HEK293T (cell line): ENCODE data around the gene KRTAP4-6.
"Not testable (repeated sequence)": the region's sequence is repeated elsewhere in the genome, so short reads cannot be mapped to it uniquely, and the experiment has no call there.

Experiments
- CTCF ChIA-PET: fragments of 350-600 bp; formaldehyde crosslinking; extraction: SDS; loops from one replicate; lab custom pipeline; 2021; ENCODE audit warnings: antibody characterized with exemption, inconsistent platforms; lab: Yijun Ruan, JAX
- POLR2A ChIA-PET: fragments of 350-600 bp; formaldehyde crosslinking; extraction: SDS; loops from one replicate; lab custom pipeline; 2020; ENCODE audit warnings: antibody characterized with exemption, inconsistent platforms; lab: Yijun Ruan, JAX
- DNase-seq: peaks from one replicate; pipeline ENCODE4 v3.0.0; 2012; ENCODE audit warnings: mixed read lengths; ENCODE audit errors: extremely low spot score
- ARNT ChIP-seq: fragments of 450-650 bp; IDR thresholded peaks from 2 replicates; pipeline ENCODE4 v1.6.1; 2017; ENCODE audit warnings: mild to moderate bottlenecking
- BHLHE40 ChIP-seq: fragments of 450-650 bp; IDR thresholded peaks from 2 replicates; pipeline ENCODE4 v1.6.1; 2016; ENCODE audit warnings: mild to moderate bottlenecking, moderate library complexity, borderline replicate concordance
- CTBP1 ChIP-seq: fragments of 450-650 bp; IDR thresholded peaks from 2 replicates; pipeline ENCODE4 v1.6.1; 2016; ENCODE audit warnings: borderline replicate concordance
- ELF4 ChIP-seq: fragments of 450-650 bp; IDR thresholded peaks from 2 replicates; pipeline ENCODE4 v1.6.1; 2017; ENCODE audit warnings: antibody characterized with exemption
- FOXA1 ChIP-seq: fragments of 450-650 bp; IDR thresholded peaks from 2 replicates; pipeline ENCODE4 v1.6.1; 2016; ENCODE audit warnings: mild to moderate bottlenecking
- FOXK2 ChIP-seq: fragments of 450-650 bp; IDR thresholded peaks from 2 replicates; pipeline ENCODE4 v1.6.1; 2016; ENCODE audit warnings: mild to moderate bottlenecking
- FOXM1 ChIP-seq: fragments of 450-650 bp; IDR thresholded peaks from 2 replicates; pipeline ENCODE4 v1.6.1; 2017; ENCODE audit warnings: mild to moderate bottlenecking, borderline replicate concordance
- HDGF ChIP-seq: fragments of 450-650 bp; IDR thresholded peaks from 2 replicates; pipeline ENCODE4 v1.6.1; 2017; ENCODE audit warnings: antibody characterized with exemption, borderline replicate concordance
- L3MBTL2 ChIP-seq: fragments of 450-650 bp; conservative IDR thresholded peaks from 2 replicates; pipeline ENCODE4 v1.6.1; 2016; ENCODE audit warnings: mild to moderate bottlenecking
- LEF1 ChIP-seq: fragments of 450-650 bp; IDR thresholded peaks from 2 replicates; pipeline ENCODE4 v1.6.1; 2017; ENCODE audit warnings: mild to moderate bottlenecking, borderline replicate concordance
- NFRKB ChIP-seq: fragments of 450-650 bp; IDR thresholded peaks from 2 replicates; pipeline ENCODE4 v1.6.1; 2016; ENCODE audit warnings: mild to moderate bottlenecking, moderate library complexity
- SP1 ChIP-seq: fragments of 450-650 bp; IDR thresholded peaks from 2 replicates; pipeline ENCODE4 v1.6.1; 2017
- SUZ12 ChIP-seq: fragments of 450-650 bp; IDR thresholded peaks from 2 replicates; pipeline ENCODE4 v1.6.1; 2016; ENCODE audit warnings: mild to moderate bottlenecking
- TARDBP ChIP-seq: fragments of 450-650 bp; IDR thresholded peaks from 2 replicates; pipeline ENCODE4 v1.6.1; 2016
- ZNF384 ChIP-seq: fragments of 450-650 bp; IDR thresholded peaks from 2 replicates; pipeline ENCODE4 v1.6.1; 2016
- TF ChIP-seq, protein P1 (sequence below): fragments of 450-650 bp; IDR thresholded peaks from 2 replicates; pipeline ENCODE4 v1.6.1; 2016

Gene KRTAP4-6

DNA sequence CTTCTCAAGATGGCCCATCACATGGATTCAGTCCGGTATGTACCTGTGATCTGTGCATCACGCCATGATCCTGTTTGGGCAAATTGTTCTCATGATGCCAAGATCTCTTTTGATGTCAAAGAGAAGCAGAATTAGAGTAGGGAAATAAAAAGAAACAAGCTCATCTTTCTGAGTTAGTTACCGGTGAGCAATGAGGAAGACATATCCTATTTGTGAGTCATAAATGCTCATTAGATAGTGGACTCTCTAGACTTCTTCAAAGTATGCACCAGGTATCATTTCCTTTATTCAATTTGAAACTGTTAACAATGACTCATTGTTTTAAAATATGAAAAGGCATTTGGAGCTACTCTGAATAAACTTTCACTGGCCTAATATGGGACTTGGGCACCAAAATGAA is 8.4 kb downstream of the KRTAP4-6 start:
- ChIA-PET CTCF (no interaction called here), POLR2A (no interaction called here)
- no peak for TF ChIP-seq ARNT
- TF ChIP-seq FOXA1 = no peak
- TF ChIP-seq SP1 = no peak
- TF ChIP-seq, protein P1, sequence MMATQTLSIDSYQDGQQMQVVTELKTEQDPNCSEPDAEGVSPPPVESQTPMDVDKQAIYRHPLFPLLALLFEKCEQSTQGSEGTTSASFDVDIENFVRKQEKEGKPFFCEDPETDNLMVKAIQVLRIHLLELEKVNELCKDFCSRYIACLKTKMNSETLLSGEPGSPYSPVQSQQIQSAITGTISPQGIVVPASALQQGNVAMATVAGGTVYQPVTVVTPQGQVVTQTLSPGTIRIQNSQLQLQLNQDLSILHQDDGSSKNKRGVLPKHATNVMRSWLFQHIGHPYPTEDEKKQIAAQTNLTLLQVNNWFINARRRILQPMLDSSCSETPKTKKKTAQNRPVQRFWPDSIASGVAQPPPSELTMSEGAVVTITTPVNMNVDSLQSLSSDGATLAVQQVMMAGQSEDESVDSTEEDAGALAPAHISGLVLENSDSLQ = no peak
- no peak for TF ChIP-seq LEF1
- TF ChIP-seq ELF4 = no peak
- no peak for DNase-seq

DNA sequence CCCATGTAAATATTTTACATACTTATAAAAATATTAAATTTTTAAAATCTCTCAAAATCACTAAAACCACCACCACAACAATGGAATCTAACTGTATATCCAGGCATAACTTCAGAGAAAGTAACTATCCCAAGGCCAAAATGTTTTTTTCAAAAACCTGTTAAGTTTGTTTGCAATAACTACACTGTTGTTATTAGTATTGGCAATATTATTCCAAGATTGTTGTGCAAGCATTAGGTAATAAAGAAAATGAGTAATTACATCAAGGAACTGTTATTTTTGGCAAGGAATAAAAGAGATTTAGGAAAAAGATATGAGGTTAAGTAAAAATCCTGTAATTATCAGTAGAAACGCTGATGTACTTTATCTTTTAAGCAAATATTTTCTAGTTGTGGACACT is 13.0 kb downstream of the KRTAP4-6 start:
- DNase-seq = no peak
- no peak for TF ChIP-seq ZNF384
- no peak for TF ChIP-seq ARNT
- no peak for TF ChIP-seq FOXM1
- TF ChIP-seq, protein P1 = no peak
- no peak for TF ChIP-seq LEF1
- no peak for TF ChIP-seq FOXA1
- TF ChIP-seq ELF4 = no peak
- TF ChIP-seq BHLHE40 = no peak
- no peak for TF ChIP-seq TARDBP
- no peak for TF ChIP-seq L3MBTL2
- no peak for TF ChIP-seq NFRKB
- TF ChIP-seq SUZ12 = no peak
- TF ChIP-seq SP1 = no peak
- no peak for TF ChIP-seq FOXK2
- no peak for TF ChIP-seq CTBP1
- POLR2A ChIA-PET = no interaction called here
- CTCF ChIA-PET = no interaction called here

DNA sequence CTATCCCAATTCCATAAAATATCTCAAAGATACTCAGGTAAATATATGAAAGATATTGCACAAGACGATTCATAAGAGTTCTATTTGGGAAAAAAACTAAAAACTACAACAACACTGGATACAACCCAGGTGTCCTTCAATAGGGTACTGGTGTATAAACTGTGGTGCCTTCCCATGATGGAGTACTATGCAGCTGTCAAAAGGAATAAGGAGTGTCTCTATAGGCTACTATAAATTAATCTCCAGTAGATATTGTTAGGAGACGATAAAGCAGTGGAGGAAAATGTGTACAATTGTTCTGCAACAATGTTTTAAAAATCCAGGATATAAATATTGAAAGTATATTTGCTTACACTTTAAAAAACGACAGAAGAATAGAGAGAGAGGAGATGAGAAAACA is 13.9 kb downstream of the KRTAP4-6 start:
- POLR2A ChIA-PET = no interaction called here
- DNase-seq = no peak
- TF ChIP-seq SP1 (no peak), FOXA1 (no peak), LEF1 (no peak), ARNT (no peak), ZNF384 (no peak), HDGF (no peak), NFRKB (no peak), SUZ12 (no peak), FOXM1 (no peak), TARDBP (no peak)
- CTCF ChIA-PET = no interaction called here

DNA sequence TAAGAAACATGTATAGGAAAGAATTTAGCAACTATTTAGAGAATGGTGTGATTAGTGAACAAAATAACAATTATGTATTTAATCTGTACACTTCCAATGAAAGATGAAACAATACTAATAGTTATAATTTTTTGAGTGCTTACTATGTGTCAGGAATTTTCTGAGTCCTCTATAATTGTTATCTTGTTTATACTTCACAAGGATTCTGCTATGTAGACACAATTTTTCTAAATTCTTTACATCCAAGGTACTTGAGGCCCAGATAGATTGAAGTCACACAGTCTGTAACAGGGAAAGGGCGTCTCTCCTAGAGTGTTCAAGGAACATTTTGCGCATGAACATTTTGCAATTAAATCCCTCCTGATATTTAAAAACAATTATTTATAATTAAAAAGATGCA is 15.3 kb downstream of the KRTAP4-6 start:
- DNase-seq = no peak
- POLR2A ChIA-PET = no interaction called here
- CTCF ChIA-PET = no interaction called here
- TF ChIP-seq SUZ12 (no peak), CTBP1 (no peak), TARDBP (no peak), ELF4 (no peak), LEF1 (no peak), FOXK2 (no peak), FOXA1 (no peak), HDGF (no peak), SP1 (no peak), ZNF384 (no peak), BHLHE40 (no peak), ARNT (no peak), L3MBTL2 (no peak), NFRKB (no peak), FOXM1 (no peak)
- TF ChIP-seq, protein P1 = no peak

DNA sequence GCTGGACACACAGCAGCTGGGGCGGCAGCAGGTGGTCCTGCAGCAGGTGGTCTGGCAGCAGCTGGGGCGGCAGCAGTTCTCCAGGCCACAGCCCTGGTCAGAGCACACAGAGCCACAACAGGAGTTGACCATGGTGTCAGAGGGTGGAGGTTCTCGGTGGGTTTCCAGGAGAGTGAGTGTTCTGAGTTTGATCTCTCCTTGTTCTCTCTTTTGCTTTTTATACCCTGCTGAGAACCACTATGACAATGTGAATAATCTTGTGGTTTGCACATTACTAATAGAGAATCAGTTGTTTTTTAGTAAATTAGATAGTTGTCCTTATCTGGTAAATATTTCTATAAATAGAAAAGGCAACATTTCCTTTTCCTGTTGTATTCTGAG is 16.4 kb downstream of the KRTAP4-6 start, which contains the start of gene KRTAP4-12:
Gene KRTAP4-12 (minus strand): TSS at position 192 of the 381 bp plus-strand sequence. CDS start 60 bp downstream, at position 132.
- CTCF ChIA-PET, DNase-seq, POLR2A ChIA-PET: not testable (repeated sequence)

DNA sequence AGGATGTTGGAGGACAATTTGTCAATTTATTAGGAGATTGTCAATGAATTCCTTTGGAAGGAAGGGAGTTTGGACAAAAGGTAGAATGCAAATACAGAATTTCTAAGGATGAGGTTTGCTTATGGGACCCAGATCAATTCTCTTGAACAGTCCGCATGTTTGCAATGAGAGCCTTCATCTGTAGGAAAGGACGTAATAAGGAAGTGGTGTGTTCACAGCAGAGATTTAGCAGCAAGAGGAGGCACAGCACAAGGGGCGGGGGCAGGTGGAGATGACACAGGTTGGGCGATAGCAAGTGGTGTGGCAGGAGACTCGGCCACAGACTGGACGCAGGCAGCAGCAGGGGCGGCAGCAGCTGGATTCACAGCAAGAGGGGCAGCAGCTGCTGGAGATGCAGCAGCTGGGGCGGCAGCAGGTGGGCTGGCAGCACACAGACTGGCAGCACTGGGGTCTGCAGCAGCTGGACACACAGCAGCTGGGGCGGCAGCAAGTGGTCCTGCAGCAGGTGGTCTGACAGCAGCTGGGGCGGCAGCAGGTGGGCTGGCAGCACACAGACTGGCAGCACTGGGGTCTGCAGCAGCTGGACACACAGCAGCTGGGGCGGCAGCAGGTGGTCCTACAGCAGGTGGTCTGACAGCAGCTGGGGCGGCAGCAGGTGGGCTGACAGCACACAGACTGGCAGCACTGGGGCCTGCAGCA is 16.9 kb downstream of the KRTAP4-6 start:
- DNase-seq, POLR2A ChIA-PET, CTCF ChIA-PET: not testable (repeated sequence)

DNA sequence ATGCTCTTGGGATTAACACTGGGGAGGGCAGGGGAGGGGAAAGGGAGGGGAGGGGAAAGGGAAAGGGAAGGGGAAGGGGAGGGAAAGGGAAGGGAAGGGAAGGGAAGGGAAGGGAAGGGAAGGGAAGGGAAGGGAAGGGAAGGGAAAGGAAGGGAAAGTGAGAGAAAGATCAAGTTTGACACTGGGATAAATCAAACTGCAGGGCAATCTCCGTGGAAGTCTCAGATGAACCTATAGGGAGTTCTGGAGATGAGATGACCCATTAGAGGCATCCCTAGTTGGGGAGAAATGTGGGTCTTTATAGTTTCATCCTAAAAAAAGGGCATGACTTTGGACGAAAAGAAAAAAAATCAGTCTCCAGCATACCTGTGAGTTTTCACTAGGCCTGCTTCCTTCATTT is 18.6 kb downstream of the KRTAP4-6 start:
- CTCF ChIA-PET = no interaction called here
- no peak for DNase-seq
- TF ChIP-seq ARNT (no peak), FOXA1 (no peak), L3MBTL2 (no peak)
- POLR2A ChIA-PET = no interaction called here

DNA sequence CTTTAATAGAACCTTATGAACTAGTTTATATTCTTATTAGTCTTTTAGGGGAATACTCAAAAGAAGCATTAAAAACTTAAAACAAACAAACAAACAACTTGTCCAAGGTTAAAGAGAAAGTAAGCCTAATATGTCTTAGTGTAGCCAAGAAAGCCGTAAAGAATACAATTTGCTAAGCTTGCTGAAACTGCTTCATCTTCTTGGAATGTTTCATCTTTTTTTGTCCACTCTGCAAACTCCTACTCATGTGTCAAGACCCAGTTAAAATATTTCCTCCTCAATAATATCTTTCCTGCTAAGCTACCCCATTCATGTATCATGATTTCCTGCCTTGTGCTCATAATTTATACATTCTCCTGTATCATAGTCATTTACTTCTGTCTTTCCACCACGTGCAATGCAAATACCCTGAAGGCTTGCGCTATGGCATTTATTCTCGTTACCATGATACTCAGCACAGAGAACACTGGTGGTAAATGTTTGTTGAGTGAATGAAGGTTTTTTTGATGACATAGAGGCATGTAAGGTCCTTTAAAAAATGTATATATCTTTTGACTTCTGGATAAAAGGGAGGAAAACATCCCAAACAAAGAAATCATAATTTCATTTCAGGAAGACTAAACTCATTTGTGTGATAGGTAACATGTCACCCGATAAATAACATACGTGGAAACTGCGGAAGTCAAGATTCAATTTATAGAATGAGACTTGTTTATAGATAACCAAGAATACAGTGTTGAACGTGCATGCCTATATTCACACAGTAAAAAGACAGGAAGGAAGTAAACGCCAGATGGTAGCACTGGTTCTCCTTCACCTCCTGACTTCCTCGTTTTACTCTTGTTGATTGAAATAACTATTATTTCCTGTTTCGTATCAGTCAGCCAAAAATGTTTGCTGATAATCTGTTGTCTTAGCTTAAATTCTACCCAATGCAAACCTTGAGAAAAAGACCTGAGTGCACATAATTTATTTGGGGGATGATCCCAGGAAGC is 20.4 kb downstream of the KRTAP4-6 start:
- CTCF ChIA-PET, POLR2A ChIA-PET, DNase-seq: not testable (repeated sequence)
